Measurements from ENCODE around the gene PLEKHG3. TPM values are rescaled to one million over a fixed set of nuclear protein-coding genes. Genes with fewer than 3 reads are reported as not detected.
"Not testable (repeated sequence)": the region's sequence is repeated elsewhere in the genome, so short reads cannot be mapped to it uniquely, and the experiment has no call there.

Gene PLEKHG3
- polyA plus RNA-seq, 3 donors = 6.3 to 21.6 (median 13.0) TPM

DNA sequence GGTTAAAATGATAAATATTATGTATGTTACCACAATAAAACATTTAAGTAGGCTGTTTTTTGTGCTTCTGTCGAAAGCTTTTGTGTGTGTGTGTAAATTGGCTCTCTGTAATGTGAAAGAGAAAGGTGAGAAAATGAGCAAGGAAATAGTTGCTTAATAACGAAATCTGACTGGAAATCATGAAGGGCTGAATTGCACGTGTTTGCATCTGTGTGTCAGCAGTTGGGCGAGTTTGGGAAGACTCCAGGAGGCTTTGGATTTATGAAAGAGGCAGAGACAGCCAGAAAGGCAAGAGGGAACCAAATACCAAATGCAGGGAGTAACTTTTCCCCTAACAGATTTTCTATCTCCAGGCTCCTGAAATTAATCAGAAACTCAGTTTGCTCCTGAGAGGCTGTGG lies 47.2 kb upstream of the PLEKHG3 start:
- H3K4me1 ChIP-seq (ENCODE audit: control insufficient read depth in 1 of 2, insufficient read depth in 2 of 2, low read length in 2 of 2) = peaks cover 19 to 34% of the 10 kb centered on the region in 2 donors
- WGBS (ENCODE audit: insufficient coverage) = 56% methylated on average over 2 of the region's 4 CpGs
- no peaks in the 10 kb centered on the region for H3K36me3 ChIP-seq (replicated peaks in 1 of 2; ENCODE audit: control insufficient read depth in 1 of 2, insufficient read depth in 2 of 2, low read length in 2 of 2)
- Mint-ChIP-seq H3K27me3 (ENCODE audit: low read depth in 3 of 3) (peaks cover 21 to 34% (median 26%) of the 10 kb centered on the region in 3 donors), H3K36me3 (no peaks in the 10 kb centered on the region), H3K4me3 (no peak overlapping the region), H3K27ac (no peak overlapping the region), H3K4me1 (peaks cover 34% of the 10 kb centered on the region), H3K9me3 (peaks cover 0 to 11% (median 7%) of the 10 kb centered on the region in 7 donors)
- H3K27me3 ChIP-seq (ENCODE audit: control insufficient read depth in 2 of 2, insufficient read depth in 2 of 2, low read length in 2 of 2) = peaks cover 15 to 20% of the 10 kb centered on the region in 2 donors
- no peak overlapping the region for H3K9ac ChIP-seq (ENCODE audit: insufficient read depth, low read length, poor library complexity, severe bottlenecking)
- no peak overlapping the region for H3K4me3 ChIP-seq (replicated peaks in 1 of 3; ENCODE audit: low read depth in 2 of 3, low read length in 3 of 3)
- no peaks in the 10 kb centered on the region for H3K79me2 ChIP-seq (ENCODE audit: insufficient read depth, low read length)
- intact Hi-C loops (cut with micrococcal nuclease) = loop anchor here in 1 of 2 donors (10.0 kb wide), 2 partner anchors 152 to 258 kb away; partner anchors contain the start of genes CHURC1, ZBTB1 and ZBTB25
- no peaks in the 10 kb centered on the region for H4K20me1 ChIP-seq (ENCODE audit: insufficient read depth, low read length)
- no peak overlapping the region for H2AFZ ChIP-seq (ENCODE audit: insufficient read depth, low read depth, low read length, poor library complexity, severe bottlenecking)
- TF ChIP-seq CTCF (IDR thresholded peaks at IDR 0.05) = no peak
- H3K27ac ChIP-seq (ENCODE audit: low read depth in 1 of 2, low read length in 2 of 2) = no peak overlapping the region
- H3K4me2 ChIP-seq (replicated peaks; ENCODE audit: extremely low read depth, low read length, poor library complexity, severe bottlenecking) = no peak overlapping the region
- DNase-seq = peak in 1 of 3 donors; percentile 22
- no peaks in the 10 kb centered on the region for H3K9me3 ChIP-seq (replicated peaks in 1 of 2; ENCODE audit: control insufficient read depth in 1 of 2, insufficient read depth in 1 of 2, low read length in 2 of 2)

GRCh38 chr14:64658201-64658600 lies 46.0 kb upstream of the PLEKHG3 start:
- H3K27ac ChIP-seq (ENCODE audit: low read depth in 1 of 2, low read length in 2 of 2) = no peak overlapping the region
- Mint-ChIP-seq H3K4me3 (no peak overlapping the region), H3K9me3 (peaks cover 0 to 9% (median 4%) of the 10 kb centered on the region in 7 donors), H3K27ac (peak overlapping the region in 1 of 7 donors; percentile 31), H3K36me3 (no peaks in the 10 kb centered on the region), H3K4me1 (peaks cover 31% of the 10 kb centered on the region), H3K27me3 (ENCODE audit: low read depth in 3 of 3) (peaks cover 21 to 32% (median 22%) of the 10 kb centered on the region in 3 donors)
- H3K27me3 ChIP-seq (ENCODE audit: control insufficient read depth in 2 of 2, insufficient read depth in 2 of 2, low read length in 2 of 2) = peaks cover 15 to 20% of the 10 kb centered on the region in 2 donors
- TF ChIP-seq CTCF (IDR thresholded peaks at IDR 0.05) = no peak
- no peak overlapping the region for H3K4me2 ChIP-seq (replicated peaks; ENCODE audit: extremely low read depth, low read length, poor library complexity, severe bottlenecking)
- no peaks in the 10 kb centered on the region for H4K20me1 ChIP-seq (ENCODE audit: insufficient read depth, low read length)
- no peak overlapping the region for H3K9ac ChIP-seq (ENCODE audit: insufficient read depth, low read length, poor library complexity, severe bottlenecking)
- no peaks in the 10 kb centered on the region for H3K36me3 ChIP-seq (replicated peaks in 1 of 2; ENCODE audit: control insufficient read depth in 1 of 2, insufficient read depth in 2 of 2, low read length in 2 of 2)
- no peak overlapping the region for H2AFZ ChIP-seq (ENCODE audit: insufficient read depth, low read depth, low read length, poor library complexity, severe bottlenecking)
- 91% methylated on average over 14 of the region's 35 CpGs for WGBS (ENCODE audit: insufficient coverage)
- H3K4me3 ChIP-seq (replicated peaks in 1 of 3; ENCODE audit: low read depth in 2 of 3, low read length in 3 of 3) = no peak overlapping the region
- intact Hi-C loops (cut with micrococcal nuclease) = loop anchor here in 1 of 2 donors (10.0 kb wide), 2 partner anchors 153 to 257 kb away; partner anchors contain the start of genes CHURC1, ZBTB1 and ZBTB25
- H3K79me2 ChIP-seq (ENCODE audit: insufficient read depth, low read length) = no peaks in the 10 kb centered on the region
- no peak for DNase-seq
- H3K4me1 ChIP-seq (ENCODE audit: control insufficient read depth in 1 of 2, insufficient read depth in 2 of 2, low read length in 2 of 2) = peaks cover 19 to 32% of the 10 kb centered on the region in 2 donors
- no peaks in the 10 kb centered on the region for H3K9me3 ChIP-seq (replicated peaks in 1 of 2; ENCODE audit: control insufficient read depth in 1 of 2, insufficient read depth in 1 of 2, low read length in 2 of 2)

- intact Hi-C loops (cut with micrococcal nuclease) = loop anchor here in 1 of 2 donors (10.0 kb wide), 2 partner anchors 154 to 256 kb away; partner anchors contain the start of genes CHURC1, ZBTB1 and ZBTB25
- not testable (repeated sequence) for H3K9ac ChIP-seq (ENCODE audit: insufficient read depth, low read length, poor library complexity, severe bottlenecking); H3K9me3 Mint-ChIP-seq; H4K20me1 ChIP-seq (ENCODE audit: insufficient read depth, low read length); H3K36me3 Mint-ChIP-seq; DNase-seq; H3K36me3 ChIP-seq (replicated peaks in 1 of 2; ENCODE audit: control insufficient read depth in 1 of 2, insufficient read depth in 2 of 2, low read length in 2 of 2); H3K79me2 ChIP-seq (ENCODE audit: insufficient read depth, low read length); H3K9me3 ChIP-seq (replicated peaks in 1 of 2; ENCODE audit: control insufficient read depth in 1 of 2, insufficient read depth in 1 of 2, low read length in 2 of 2); H3K27ac ChIP-seq (ENCODE audit: low read depth in 1 of 2, low read length in 2 of 2)
- Histone ChIP-seq H3K4me3 (replicated peaks in 1 of 3; ENCODE audit: low read depth in 2 of 3, low read length in 3 of 3) (peak overlapping the region in 1 of 3 experiments; percentile 25), H3K4me2 (replicated peaks; ENCODE audit: extremely low read depth, low read length, poor library complexity, severe bottlenecking) (peak overlapping the region; percentile 34), H3K4me1 (ENCODE audit: control insufficient read depth in 1 of 2, insufficient read depth in 2 of 2, low read length in 2 of 2) (peaks cover 16 to 26% of the 10 kb centered on the region in 2 donors), H3K27me3 (ENCODE audit: control insufficient read depth in 2 of 2, insufficient read depth in 2 of 2, low read length in 2 of 2) (peaks cover 15 to 20% of the 10 kb centered on the region in 2 donors), H2AFZ (ENCODE audit: insufficient read depth, low read depth, low read length, poor library complexity, severe bottlenecking) (peak overlapping the region; percentile 41)
- Mint-ChIP-seq H3K4me3 (peak overlapping the region; percentile 65 to 82), H3K4me1 (peaks cover 27% of the 10 kb centered on the region), H3K27ac (peak overlapping the region in 2 of 7 donors; percentile 37 to 42), H3K27me3 (ENCODE audit: low read depth in 3 of 3) (peaks cover 21 to 32% (median 22%) of the 10 kb centered on the region in 3 donors)
- WGBS (ENCODE audit: insufficient coverage) = 0% methylated on average over 11 of the region's 13 CpGs
Measured at GRCh38 chr14:64658700-64659264, 45.4 kb upstream of the PLEKHG3 start.

Data from CD14-positive monocyte (primary cell).